Activated naive CD4-positive, alpha-beta T cell treated with anti-CD3 and anti-CD28 coated beads for 36 hours (primary cell): ENCODE results near the gene OPN3. TPM values are rescaled to one million over a fixed set of nuclear protein-coding genes. Genes with fewer than 3 reads are reported as not detected.
"Not testable (repeated sequence)": the region's sequence is repeated elsewhere in the genome, so short reads cannot be mapped to it uniquely, and the experiment has no call there.

Experiments used
- CTCF ChIA-PET: fragments of 350-600 bp; sonication (Branson Sonifier 250); formaldehyde crosslinking; loops from one replicate; lab custom pipeline; 2021; ENCODE audit warnings: antibody characterized with exemption; lab: Charles Lee
- DNase-seq: peaks from one replicate; pipeline ENCODE4 v3.0.0-alpha.2; 2020
- H3K27ac Mint-ChIP-seq: one replicate; pipeline ENCODE4 v1.8.0; 2021; ENCODE audit warnings: mild to moderate bottlenecking, mixed read lengths
- H3K27me3 Mint-ChIP-seq: one replicate; pipeline ENCODE4 v1.8.0; 2021; ENCODE audit warnings: low read depth, mixed read lengths
- H3K36me3 Mint-ChIP-seq: one replicate; pipeline ENCODE4 v1.8.0; 2021; ENCODE audit warnings: low read depth, mixed read lengths
- H3K4me1 Mint-ChIP-seq: one replicate; pipeline ENCODE4 v1.8.0; 2021; ENCODE audit warnings: low read depth, mixed read lengths
- H3K4me3 Mint-ChIP-seq: one replicate; pipeline ENCODE4 v1.8.0; 2021; ENCODE audit warnings: mild to moderate bottlenecking, moderate library complexity, mixed read lengths
- H3K9me3 Mint-ChIP-seq: one replicate; pipeline ENCODE4 v1.8.0; 2021; ENCODE audit warnings: mixed read lengths
- intact Hi-C: fragments of 100-400 bp; cut with micrococcal nuclease; formaldehyde crosslinking; loops from one replicate; pipeline ENCODE4 v1.15.1; 2023
- total RNA-seq, 2 experiments: library from RNA; stranded (reverse); gene quantifications; one replicate each; pipeline ENCODE4 v1.2.3, GENCODE V29; 2021

The OPN3 gene
- total RNA-seq, 2 experiments from 2014 or later: 7.7 to 9.0 TPM

GRCh38 chr1:241672301-241672700 lies 32.1 kb upstream of the OPN3 start:
- H3K4me1 Mint-ChIP-seq: peaks cover 68% of the 10 kb centered on the region
- H3K4me3 Mint-ChIP-seq: no peak overlapping the region
- intact Hi-C loops: loop anchor here (10.0 kb wide), 1 partner anchor 1958 kb away; no protein-coding TSS in a partner anchor
- peak overlapping the region; percentile 82 for H3K27ac Mint-ChIP-seq
- peaks cover 3% of the 10 kb centered on the region for H3K36me3 Mint-ChIP-seq
- H3K9me3 Mint-ChIP-seq: peaks cover 4% of the 10 kb centered on the region
- CTCF ChIA-PET: interaction anchor here (1.1 kb wide), 1 partner anchor 14 kb away, joined by 3 read pairs; no protein-coding TSS in a partner anchor
- no peaks in the 10 kb centered on the region for H3K27me3 Mint-ChIP-seq
- DNase-seq: no peak

GRCh38 chr1:241666419-241666818 lies 26.2 kb upstream of the OPN3 start:
- CTCF ChIA-PET: no interaction called here
- Mint-ChIP-seq H3K9me3 (peaks cover 4% of the 10 kb centered on the region), H3K4me1 (peaks cover 34% of the 10 kb centered on the region), H3K27ac (no peak overlapping the region), H3K4me3 (no peak overlapping the region), H3K27me3 (no peaks in the 10 kb centered on the region), H3K36me3 (peaks cover 3% of the 10 kb centered on the region)
- intact Hi-C loops: no loop called here
- DNase-seq: no peak

GRCh38 chr1:241660424-241660972 lies 20.3 kb upstream of the OPN3 start:
- H3K4me3 Mint-ChIP-seq: no peak overlapping the region
- no peaks in the 10 kb centered on the region for H3K27me3 Mint-ChIP-seq
- no peaks in the 10 kb centered on the region for H3K36me3 Mint-ChIP-seq
- CTCF ChIA-PET: no interaction called here
- no peak for DNase-seq
- peaks cover 2% of the 10 kb centered on the region for H3K4me1 Mint-ChIP-seq
- peaks cover 2% of the 10 kb centered on the region for H3K9me3 Mint-ChIP-seq
- intact Hi-C loops: no loop called here
- H3K27ac Mint-ChIP-seq: no peak overlapping the region

DNA sequence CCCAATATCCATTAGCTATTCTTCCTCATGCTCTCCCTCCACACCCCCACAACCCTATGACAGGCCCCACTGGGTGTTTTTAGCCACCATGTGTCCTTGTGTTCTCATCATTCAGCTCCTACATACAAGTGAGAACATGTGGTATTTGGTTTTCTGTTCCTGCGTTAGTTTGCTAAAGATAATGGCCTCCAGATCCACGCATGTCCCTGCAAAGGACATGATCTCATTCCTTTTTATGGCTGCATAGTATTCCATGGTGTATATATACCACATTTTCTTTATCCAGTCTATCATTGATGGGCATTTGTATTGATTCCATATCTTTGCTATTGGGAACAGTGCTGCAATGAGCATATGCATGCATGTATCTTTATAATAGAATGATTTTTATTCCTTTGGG lies 18.8 kb upstream of the OPN3 start:
- H3K9me3 Mint-ChIP-seq, CTCF ChIA-PET, DNase-seq, H3K27ac Mint-ChIP-seq, intact Hi-C loops, H3K27me3 Mint-ChIP-seq, H3K4me1 Mint-ChIP-seq, H3K4me3 Mint-ChIP-seq, H3K36me3 Mint-ChIP-seq: not testable (repeated sequence)

GRCh38 chr1:241658081-241658793 lies 18.1 kb upstream of the OPN3 start:
- intact Hi-C loops: no loop called here
- H3K4me3 Mint-ChIP-seq: no peak overlapping the region
- CTCF ChIA-PET: interaction anchor here (0.6 kb wide), 1 partner anchor 15 kb away, joined by 3 read pairs; no protein-coding TSS in a partner anchor
- DNase-seq: no peak
- no peaks in the 10 kb centered on the region for H3K27me3 Mint-ChIP-seq
- peaks cover 2% of the 10 kb centered on the region for H3K9me3 Mint-ChIP-seq
- H3K36me3 Mint-ChIP-seq: no peaks in the 10 kb centered on the region
- peaks cover 7% of the 10 kb centered on the region for H3K4me1 Mint-ChIP-seq
- H3K27ac Mint-ChIP-seq: no peak overlapping the region

- intact Hi-C loops: no loop called here
- peaks cover 5% of the 10 kb centered on the region for H3K4me1 Mint-ChIP-seq
- H3K4me3 Mint-ChIP-seq: no peak overlapping the region
- peaks cover 2% of the 10 kb centered on the region for H3K9me3 Mint-ChIP-seq
- no peaks in the 10 kb centered on the region for H3K36me3 Mint-ChIP-seq
- no peak overlapping the region for H3K27ac Mint-ChIP-seq
- no peaks in the 10 kb centered on the region for H3K27me3 Mint-ChIP-seq
- CTCF ChIA-PET: interaction anchor here (0.6 to 1.5 kb wide), 2 partner anchors 11 to 48 kb away, joined by 3 to 4 read pairs; no protein-coding TSS in a partner anchor
- no peak for DNase-seq
Measured at GRCh38 chr1:241654641-241655040, 14.5 kb upstream of the OPN3 start.

DNA sequence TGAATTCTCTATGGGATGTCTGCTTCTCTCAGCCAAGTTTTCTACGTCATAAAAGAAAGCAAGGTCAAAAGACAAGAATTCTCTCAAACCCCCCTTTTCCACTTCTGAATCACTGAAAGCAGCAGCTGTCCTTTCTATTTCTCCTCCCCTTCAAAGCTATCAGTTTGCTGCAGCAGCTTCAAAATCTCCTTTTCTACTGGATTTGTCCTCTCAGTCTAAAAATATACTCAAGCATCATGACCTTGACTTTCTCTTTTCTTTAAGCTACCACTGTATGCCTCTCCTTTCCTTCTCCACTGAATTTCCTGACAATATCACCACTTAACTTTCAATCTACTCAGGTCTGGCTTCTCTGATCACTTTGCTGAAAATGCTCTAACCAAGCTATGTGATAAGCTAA lies 13.8 kb upstream of the OPN3 start:
- CTCF ChIA-PET: interaction anchor here (0.7 to 1.5 kb wide), 2 partner anchors 8 to 10 kb away, joined by 3 to 4 read pairs; no protein-coding TSS in a partner anchor

DNA sequence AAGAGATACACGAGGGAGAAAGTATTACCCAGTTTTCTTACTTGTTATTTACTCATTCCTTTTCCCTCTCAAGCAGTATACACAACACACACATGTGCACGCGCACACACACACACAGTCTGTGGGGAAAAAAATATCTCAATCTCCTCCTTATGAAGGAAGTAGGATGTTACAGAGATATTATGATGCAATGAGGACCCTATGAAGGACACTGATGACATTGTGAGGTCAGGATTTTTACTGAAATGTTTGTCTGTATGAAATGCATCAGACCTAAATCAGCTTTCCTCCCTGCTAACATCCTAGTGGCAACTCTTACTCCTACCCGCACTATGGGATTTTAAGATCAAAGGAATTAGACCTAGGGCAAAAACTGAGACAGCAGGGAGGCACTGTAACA lies 11.8 kb upstream of the OPN3 start, which contains the start of gene WDR64:
Gene WDR64, plus strand, starts transcription at position 270 of the 400 bp plus-strand sequence. CDS start 204 bp downstream, outside the sequence.
- Mint-ChIP-seq H3K4me3 (no peak within 1 kb of the TSS), H3K27ac (no peak within 1 kb of the TSS), H3K9me3 (no peaks in the 10 kb centered on the region), H3K4me1 (peaks cover 5% of the 10 kb centered on the region), H3K27me3 (no peaks in the 10 kb centered on the region), H3K36me3 (no peaks in the 10 kb centered on the region)
- intact Hi-C loops: no loop called here
- DNase-seq: no peak
- CTCF ChIA-PET: interaction anchor here (0.7 kb wide), 1 partner anchor 169 kb away, joined by 3 read pairs; no protein-coding TSS in a partner anchor

More for the DNA sequence above, 13.8 kb upstream of the OPN3 start:
- Mint-ChIP-seq H3K36me3 (no peaks in the 10 kb centered on the region), H3K9me3 (no peaks in the 10 kb centered on the region), H3K4me1 (peaks cover 5% of the 10 kb centered on the region), H3K27me3 (no peaks in the 10 kb centered on the region), H3K27ac (no peak overlapping the region), H3K4me3 (no peak overlapping the region)
- intact Hi-C loops: no loop called here
- no peak for DNase-seq

- CTCF ChIA-PET: interaction anchor here (0.6 kb wide), 1 partner anchor 22 kb away, joined by 3 read pairs; no protein-coding TSS in a partner anchor
- intact Hi-C loops: no loop called here
Measured at GRCh38 chr1:241648159-241648558, 8.0 kb upstream of the OPN3 start.

GRCh38 chr1:241647658-241648057 lies 7.5 kb upstream of the OPN3 start:
- Mint-ChIP-seq H3K27ac (no peak overlapping the region), H3K9me3 (peaks cover 1% of the 10 kb centered on the region), H3K27me3 (no peaks in the 10 kb centered on the region)

More at GRCh38 chr1:241648159-241648558, 8.0 kb upstream of the OPN3 start:
- Mint-ChIP-seq H3K4me3 (no peak overlapping the region), H3K4me1 (peaks cover 5% of the 10 kb centered on the region), H3K27me3 (no peaks in the 10 kb centered on the region), H3K36me3 (no peaks in the 10 kb centered on the region), H3K9me3 (peaks cover 1% of the 10 kb centered on the region), H3K27ac (no peak overlapping the region)
- no peak for DNase-seq

DNA sequence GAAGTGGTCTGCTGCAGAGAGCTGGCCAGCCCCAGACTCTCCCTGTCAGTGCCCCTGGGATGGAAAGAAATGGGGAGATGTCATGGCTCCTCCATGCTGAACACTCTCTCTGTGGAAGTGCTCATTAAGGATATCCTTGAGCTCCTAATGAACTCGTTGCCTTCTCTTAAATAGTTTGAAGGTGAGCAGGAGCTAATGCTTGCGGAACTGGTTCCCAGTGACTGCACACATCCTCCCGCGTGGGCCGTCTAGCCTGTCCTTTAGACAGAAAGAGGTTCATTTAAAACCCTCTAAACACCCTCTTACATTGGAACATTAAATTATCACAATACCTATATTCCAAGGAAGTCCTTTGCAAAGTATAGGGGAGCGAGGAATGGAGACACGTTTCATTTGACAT lies 6.0 kb upstream of the OPN3 start:
- DNase-seq: no peak
- no peak overlapping the region for H3K4me3 Mint-ChIP-seq
- intact Hi-C loops: no loop called here
- CTCF ChIA-PET: no interaction called here
- peaks cover 7% of the 10 kb centered on the region for H3K9me3 Mint-ChIP-seq
- H3K27me3 Mint-ChIP-seq: no peaks in the 10 kb centered on the region
- peaks cover 5% of the 10 kb centered on the region for H3K4me1 Mint-ChIP-seq
- no peak overlapping the region for H3K27ac Mint-ChIP-seq
- H3K36me3 Mint-ChIP-seq: no peaks in the 10 kb centered on the region

More at GRCh38 chr1:241647658-241648057, 7.5 kb upstream of the OPN3 start:
- no peaks in the 10 kb centered on the region for H3K36me3 Mint-ChIP-seq
- CTCF ChIA-PET: interaction anchor here (0.6 kb wide), 1 partner anchor 22 kb away, joined by 3 read pairs; no protein-coding TSS in a partner anchor
- DNase-seq: no peak
- intact Hi-C loops: no loop called here
- H3K4me1 Mint-ChIP-seq: peaks cover 5% of the 10 kb centered on the region
- no peak overlapping the region for H3K4me3 Mint-ChIP-seq

- H3K4me1 Mint-ChIP-seq: peaks cover 10% of the 10 kb centered on the region
- DNase-seq: no peak
- H3K27me3 Mint-ChIP-seq: no peaks in the 10 kb centered on the region
- H3K36me3 Mint-ChIP-seq: no peaks in the 10 kb centered on the region
- H3K4me3 Mint-ChIP-seq: no peak overlapping the region
- intact Hi-C loops: no loop called here
- H3K9me3 Mint-ChIP-seq: peaks cover 7% of the 10 kb centered on the region
- H3K27ac Mint-ChIP-seq: no peak overlapping the region
- CTCF ChIA-PET: no interaction called here
Measured at GRCh38 chr1:241645199-241645598, 5.0 kb upstream of the OPN3 start.
